SU-DHL-6 (cell line): ENCODE measurements around the gene HES4.

ENCODE experiments used
- EZH2phosphoT487 ChIP-seq: fragments of 200-600 bp; sonication (generic), shearing (Covaris generic); conservative IDR thresholded peaks from 2 replicates; pipeline ENCODE4 v1.6.1; 2018; ENCODE audit warnings: mild to moderate bottlenecking, antibody characterized with exemption, low read length, moderate library complexity, mixed read lengths
- TF ChIP-seq, protein P1 (sequence below): fragments of 200-600 bp; sonication (generic); IDR thresholded peaks from one replicate; pipeline ENCODE4 v1.5.1; 2017; ENCODE audit warnings: antibody characterized with exemption, mild to moderate bottlenecking, low read length, moderate library complexity; ENCODE audit not compliant: insufficient read depth, poor library complexity, severe bottlenecking

DNA sequence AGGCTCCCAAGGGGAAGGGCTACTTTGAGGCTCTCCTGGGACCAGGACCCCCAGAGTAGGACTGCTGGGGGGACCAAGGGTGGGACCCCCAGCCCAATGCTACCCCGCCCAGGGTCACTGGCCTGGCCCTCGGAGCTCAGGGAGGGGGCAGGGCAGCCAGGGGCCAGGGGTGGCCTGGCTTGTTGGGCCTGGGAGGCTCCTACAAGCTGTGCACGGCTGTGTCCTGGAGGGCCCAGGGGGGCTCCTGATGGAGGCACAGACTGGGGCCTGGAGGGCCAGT is 2.2 kb downstream of the HES4 start:
- TF ChIP-seq, protein P1, sequence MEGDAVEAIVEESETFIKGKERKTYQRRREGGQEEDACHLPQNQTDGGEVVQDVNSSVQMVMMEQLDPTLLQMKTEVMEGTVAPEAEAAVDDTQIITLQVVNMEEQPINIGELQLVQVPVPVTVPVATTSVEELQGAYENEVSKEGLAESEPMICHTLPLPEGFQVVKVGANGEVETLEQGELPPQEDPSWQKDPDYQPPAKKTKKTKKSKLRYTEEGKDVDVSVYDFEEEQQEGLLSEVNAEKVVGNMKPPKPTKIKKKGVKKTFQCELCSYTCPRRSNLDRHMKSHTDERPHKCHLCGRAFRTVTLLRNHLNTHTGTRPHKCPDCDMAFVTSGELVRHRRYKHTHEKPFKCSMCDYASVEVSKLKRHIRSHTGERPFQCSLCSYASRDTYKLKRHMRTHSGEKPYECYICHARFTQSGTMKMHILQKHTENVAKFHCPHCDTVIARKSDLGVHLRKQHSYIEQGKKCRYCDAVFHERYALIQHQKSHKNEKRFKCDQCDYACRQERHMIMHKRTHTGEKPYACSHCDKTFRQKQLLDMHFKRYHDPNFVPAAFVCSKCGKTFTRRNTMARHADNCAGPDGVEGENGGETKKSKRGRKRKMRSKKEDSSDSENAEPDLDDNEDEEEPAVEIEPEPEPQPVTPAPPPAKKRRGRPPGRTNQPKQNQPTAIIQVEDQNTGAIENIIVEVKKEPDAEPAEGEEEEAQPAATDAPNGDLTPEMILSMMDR = no peak
- no peak for TF ChIP-seq EZH2phosphoT487
